H1 (cell line): Measurements from ENCODE around the gene KLHDC10. TPM values are rescaled to one million over a fixed set of nuclear protein-coding genes. Genes with fewer than 3 reads are reported as not detected.

Source experiments
- CREB1 ChIP-seq: IDR thresholded peaks from 2 replicates; pipeline ENCODE4 v1.6.1; 2012; ENCODE audit warnings: inconsistent platforms
- RAD21 ChIP-seq, 2 experiments: IDR thresholded peaks in 1 of 2; conservative IDR thresholded peaks in 1 of 2; 2 replicates each; pipeline ENCODE4 v1.6.1; 2011; ENCODE audit warnings: low read depth in 2 of 2, low read length in 2 of 2, improper control_type of control experiment in 1 of 2, inconsistent platforms in 1 of 2, mild to moderate bottlenecking in 1 of 2, moderate library complexity in 1 of 2
- RBBP5 ChIP-seq: IDR thresholded peaks from 2 replicates; pipeline ENCODE4 v1.7.1; 2012; ENCODE audit warnings: low read depth, mild to moderate bottlenecking, inconsistent platforms, low read length, moderate library complexity, borderline replicate concordance
- SIRT6 ChIP-seq: IDR thresholded peaks from one replicate; pipeline ENCODE4 v1.7.1; 2012; ENCODE audit warnings: low read length, inconsistent platforms
- TBP ChIP-seq: IDR thresholded peaks from 2 replicates; pipeline ENCODE4 v1.6.1; 2011; ENCODE audit warnings: low read depth, low read length, improper control_type of control experiment
- YY1 ChIP-seq: IDR thresholded peaks from 2 replicates; pipeline ENCODE4 v1.6.1; 2011; ENCODE audit warnings: low read depth, mild to moderate bottlenecking, low read length
- ZNF274 ChIP-seq: IDR thresholded peaks from 2 replicates; pipeline ENCODE4 v1.7.0; 2012; ENCODE audit warnings: low read length, borderline replicate concordance; ENCODE audit errors: extremely low read depth
- polyA plus RNA-seq, 7 experiments: library from polyadenylated mRNA; depleted of rRNA in 3 of 7; stranded (reverse) in 5 of 7; unstranded in 2 of 7; fragments of >200 nt in 5 of 7; fragments of 200-250 nt in 2 of 7; gene quantifications; 1 replicate in 5 of 7; 2 replicates in 1 of 7; 4 replicates in 1 of 7; pipeline versions ENCODE4 v1.2.1 to v1.2.3, GENCODE V29; 2011 to 2013; ENCODE audit warnings: missing spikeins in 2 of 7, mixed read lengths in 2 of 7
- total RNA-seq: library from RNA; stranded (reverse); fragmentation: NEBNext Ultra II Directional; extraction: Animal tissue kit (Norgen Biotek cat#: 25700); gene quantifications from 2 replicates; pipeline ENCODE4 v1.2.1, GENCODE V29; 2021

Gene KLHDC10
- total and polyA plus RNA-seq, 2 of the 8 experiments (the other 6 are each of a cell fraction or from before 2014, with no cell fraction given) = 6.6 to 14.5 TPM

DNA sequence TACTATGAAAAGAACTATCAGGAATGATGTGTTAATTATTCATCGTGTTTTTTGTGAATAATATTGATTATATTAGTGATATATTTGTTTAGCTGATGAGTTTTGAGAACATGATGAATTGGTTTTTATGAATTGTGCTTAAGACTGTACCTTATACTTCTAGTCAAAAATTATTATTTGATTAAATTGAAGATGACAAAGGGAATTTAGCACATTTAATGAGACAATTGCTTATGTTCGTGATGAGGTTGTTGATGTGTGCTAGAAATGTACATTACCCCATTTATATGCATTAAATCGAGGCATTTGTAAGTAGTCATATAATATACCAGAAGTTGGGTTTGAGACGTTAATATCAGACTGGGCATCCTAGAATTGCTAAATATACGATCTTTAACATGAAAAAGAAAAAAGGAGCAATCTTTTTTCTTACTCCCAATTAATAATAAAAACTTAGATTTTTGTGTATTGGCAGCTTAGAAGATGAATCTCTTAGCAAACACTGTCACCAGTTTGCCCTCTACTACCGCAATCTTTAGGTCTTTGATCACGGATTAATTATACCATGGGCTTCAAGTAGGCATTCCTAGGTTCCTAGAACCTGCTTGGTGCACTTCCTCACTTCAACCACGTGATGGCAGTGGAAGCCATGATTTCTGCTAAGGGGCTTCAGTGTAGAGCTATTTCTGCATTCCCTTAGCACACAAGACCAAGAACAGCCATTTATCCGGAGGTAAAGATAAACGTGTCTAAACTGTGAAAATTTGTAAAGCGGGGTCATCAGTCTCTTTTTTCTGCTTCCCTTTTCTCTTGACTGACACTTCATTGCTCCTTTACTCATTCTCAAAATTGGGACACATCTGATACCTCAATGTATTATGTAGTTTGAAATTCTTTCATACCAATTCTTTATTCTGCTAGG, 1.6 kb downstream of the KLHDC10 start (continued):
- no peak for TF ChIP-seq SIRT6
- TF ChIP-seq YY1 = peak; percentile 75; the same call in 1 of the 2 replicates
- TF ChIP-seq ZNF274 = no peak
- no peak for TF ChIP-seq CREB1
- TF ChIP-seq TBP = no peak
- TF ChIP-seq RBBP5 = no peak
- peak; percentile 95 to 96 for TF ChIP-seq RAD21 (IDR thresholded peaks at IDR 0.05 in 1 of 2, conservative IDR thresholded peaks at IDR 0.05 in 1 of 2; ENCODE audit: low read depth in 2 of 2, low read length in 2 of 2)
